Measurements from ENCODE around the gene EXOSC1.
"Not testable (repeated sequence)": the region's sequence is repeated elsewhere in the genome, so short reads cannot be mapped to it uniquely, and the experiment has no call there.

Gene EXOSC1

DNA sequence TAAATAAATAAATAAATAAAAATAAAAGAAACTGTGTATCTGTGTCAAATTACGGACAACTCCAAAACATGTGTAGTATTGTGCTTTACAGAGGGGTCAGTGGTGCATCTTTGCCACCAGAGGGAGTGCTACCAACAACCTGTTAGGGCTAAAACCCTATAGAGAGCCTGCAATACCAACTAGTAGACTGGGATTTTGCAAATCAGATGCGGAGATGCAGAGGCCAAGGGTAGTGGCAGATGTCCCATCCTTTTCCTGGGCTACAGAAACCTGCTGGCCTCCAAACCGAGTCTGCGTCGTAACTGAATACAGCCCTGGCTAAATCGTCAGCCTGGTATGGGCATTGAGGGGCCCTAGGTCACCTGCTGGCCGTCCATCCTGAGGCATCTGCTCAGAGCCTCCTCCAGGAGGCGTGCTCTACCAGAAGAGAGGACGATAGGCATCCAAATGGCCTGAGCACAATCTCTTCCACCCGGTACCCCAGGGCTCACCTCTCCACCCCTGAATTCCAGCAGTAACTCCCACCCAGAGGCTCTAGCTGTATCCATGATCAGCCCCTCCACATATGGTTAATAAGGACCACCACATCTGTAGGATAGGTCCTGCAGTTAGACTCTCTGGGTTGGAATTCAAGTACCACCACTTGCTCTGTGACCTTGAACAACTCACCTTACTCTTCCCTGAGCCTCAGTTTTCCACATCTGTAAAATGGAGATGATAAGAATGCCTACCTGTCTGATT lies 38.4 kb downstream of the EXOSC1 start:
- peak; percentile 77 for DNase-seq

GRCh38 chr10:97406483-97406882 lies 39.3 kb downstream of the EXOSC1 start:
- DNase-seq: not testable (repeated sequence)

DNA sequence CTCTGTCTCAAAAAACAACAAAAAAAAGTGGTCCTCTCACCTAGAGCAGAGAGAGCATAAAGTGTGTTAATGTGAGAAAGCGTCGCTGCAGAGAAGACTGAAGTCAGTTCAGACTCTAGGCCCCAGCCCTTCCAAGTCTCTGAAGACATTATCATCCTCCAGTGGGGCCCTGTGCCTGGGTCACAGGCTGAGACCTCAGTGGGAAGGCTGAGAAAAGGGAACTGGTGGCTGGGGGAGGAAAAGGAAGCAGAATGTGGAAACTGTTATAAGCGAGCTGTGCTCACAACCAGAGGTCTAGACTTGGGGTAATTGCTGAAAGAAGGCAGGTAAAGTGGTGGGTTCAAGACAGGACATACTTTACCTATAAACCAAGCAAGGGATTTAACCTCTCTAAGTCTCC lies 39.7 kb downstream of the EXOSC1 start:
- no peak for DNase-seq

DNA sequence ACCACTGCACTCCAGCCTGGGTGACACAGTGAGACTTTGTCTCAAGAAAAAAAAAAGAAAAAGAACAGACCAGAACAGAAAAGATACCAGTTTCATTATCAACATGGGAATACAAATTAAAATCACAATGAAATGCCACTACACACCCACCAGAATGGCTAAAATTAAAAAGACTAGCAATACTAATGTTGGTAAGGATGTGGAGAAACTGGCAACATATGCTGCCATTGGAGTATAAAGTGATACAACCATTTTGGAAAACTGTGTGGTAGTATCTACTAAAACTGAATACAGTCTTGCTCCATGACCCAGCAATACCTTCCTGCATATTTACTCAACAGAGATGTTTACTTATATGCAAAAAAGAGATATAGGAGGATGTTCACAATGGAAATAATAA lies 41.8 kb downstream of the EXOSC1 start:
- DNase-seq: no peak

DNA sequence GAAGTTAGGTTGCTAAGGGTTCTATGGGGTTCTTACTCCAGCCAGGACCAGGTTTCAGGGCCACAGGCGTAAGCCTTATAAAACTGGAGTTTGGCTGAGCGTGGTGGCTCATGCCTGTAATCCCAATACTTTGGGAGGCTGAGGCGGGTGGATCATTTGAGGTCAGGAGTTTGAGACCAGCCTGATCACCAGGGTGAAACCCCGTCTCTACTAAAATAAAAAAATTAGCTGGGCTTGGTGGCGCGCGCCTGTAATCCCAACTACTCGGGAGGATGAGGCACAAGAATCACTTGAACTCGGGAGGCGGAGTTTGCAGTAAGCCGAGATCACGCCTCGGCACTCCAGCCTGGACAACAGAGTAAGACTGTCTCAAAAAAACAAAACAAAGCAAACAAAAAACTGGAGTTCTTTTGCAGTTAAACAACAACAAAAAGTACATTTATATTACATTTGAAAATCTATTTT lies 44.3 kb downstream of the EXOSC1 start:
- DNase-seq: no peak

DNA sequence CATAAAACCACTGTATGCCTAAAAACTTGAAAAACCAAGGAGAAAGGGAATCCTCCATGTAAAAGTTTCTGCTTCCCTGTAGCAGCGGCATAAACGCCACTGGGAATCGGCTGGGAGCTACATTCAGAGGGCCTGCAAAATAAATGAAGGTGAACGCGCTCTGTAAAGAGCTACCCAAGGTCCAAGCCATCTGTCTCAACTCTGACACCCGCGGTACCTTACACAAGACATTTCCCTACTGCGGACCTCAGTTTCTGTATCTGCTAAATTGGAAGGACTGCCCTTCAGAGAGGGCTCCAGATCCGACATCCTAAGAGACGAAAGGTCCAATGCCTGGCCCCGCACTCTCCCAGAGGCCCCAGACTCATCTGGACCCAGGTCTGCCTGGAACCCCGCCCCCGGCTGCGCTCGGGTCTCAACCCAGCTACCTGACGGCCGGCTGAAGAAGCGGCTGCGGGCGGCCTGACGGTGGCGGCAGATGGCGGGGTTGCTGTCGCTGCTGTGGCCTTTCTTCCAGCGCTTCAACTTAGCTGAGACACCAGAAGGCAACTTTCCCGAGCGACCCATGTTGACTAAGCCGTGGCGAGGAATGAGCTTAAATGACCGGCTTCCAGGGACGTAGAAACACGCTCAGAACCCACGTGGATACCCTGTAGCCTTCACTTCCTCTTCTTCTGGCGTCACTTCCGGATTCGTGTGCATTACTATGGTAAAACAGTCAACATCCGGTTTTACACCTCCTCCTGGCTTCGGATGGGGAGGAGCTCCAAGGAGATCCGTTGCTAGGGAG lies 44.9 kb downstream of the EXOSC1 start, which contains the start of gene RRP12:
TSS of gene RRP12 (minus strand) at position 676 of the 790 bp plus-strand sequence. CDS start at position 567, 109 bp downstream.
- DNase-seq: peak; percentile 92

DNA sequence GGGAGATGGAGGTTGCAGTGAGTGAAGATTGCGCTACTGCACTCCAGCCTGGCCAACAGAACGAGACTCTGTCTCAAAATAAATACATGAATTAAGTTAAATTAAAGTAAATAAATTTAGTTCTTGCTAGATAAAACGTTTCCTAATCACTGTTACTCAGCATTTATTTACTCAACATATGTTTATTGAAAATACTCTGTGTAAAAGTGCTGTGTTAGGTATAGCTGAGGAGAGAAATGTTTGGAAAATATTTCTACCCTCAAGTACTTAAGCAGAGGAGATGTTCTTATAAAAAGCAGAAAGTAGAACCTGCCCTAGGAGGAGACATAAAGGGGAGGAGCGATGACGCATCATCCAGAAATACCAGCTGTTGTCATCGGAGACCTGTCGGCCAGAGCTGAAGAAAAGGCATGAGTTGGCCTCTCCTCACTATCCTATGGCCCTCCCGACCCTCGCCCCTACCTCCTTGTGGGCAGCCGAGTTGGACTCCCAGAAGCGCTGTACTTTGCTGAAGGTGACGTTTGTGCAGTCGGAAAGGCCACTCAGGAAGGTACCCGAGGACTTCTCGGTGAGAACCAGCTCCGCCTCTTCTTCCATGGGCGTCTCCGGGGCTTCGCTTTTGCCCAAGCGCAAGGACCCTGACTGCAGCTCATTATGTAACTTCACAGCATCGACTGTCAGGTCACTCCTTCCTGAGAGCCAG lies 45.8 kb downstream of the EXOSC1 start:
- DNase-seq: peak; percentile 24

DNA sequence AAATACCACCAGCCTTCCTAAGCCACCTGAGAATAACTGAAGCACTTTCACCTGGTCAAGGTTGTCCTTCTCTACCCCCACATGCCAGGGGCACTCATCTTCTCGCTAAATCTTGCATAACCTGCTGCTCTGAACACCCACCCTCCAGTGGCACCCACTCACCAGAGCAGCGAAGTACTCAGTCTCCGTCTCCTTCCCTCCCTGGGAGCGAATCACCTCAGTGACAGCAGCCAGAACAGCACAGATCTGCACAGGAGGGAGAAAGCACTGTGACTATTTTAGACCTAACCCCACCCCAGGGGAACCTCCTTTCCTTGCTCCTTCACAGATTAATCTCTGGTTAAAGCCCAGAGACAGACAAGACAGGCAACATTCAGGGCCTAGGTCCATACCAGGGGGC lies 49.8 kb downstream of the EXOSC1 start:
- no peak for DNase-seq

- no peak for DNase-seq
Observed at GRCh38 chr10:97393034-97393573, 52.7 kb downstream of the EXOSC1 start.

DNA sequence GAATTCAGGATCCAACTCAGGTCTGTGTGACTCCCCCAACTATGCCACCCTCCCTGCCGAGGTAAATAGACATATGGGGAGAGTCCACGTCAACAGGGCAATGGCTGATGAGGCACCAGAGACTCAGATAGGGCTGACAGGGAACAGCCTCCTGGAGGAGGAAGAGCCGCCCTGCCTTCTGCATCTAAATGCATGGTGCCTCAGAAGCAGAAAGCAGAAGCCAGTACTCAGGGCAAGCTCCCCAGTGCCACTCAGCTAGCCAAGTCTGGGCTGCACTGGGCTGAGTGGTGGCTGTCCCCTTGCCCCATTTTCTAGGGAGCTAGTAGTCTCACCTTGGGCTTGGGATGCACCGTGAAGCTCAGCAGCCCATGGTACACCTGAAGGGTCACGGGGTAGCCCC lies 55.7 kb downstream of the EXOSC1 start:
- no peak for DNase-seq

DNA sequence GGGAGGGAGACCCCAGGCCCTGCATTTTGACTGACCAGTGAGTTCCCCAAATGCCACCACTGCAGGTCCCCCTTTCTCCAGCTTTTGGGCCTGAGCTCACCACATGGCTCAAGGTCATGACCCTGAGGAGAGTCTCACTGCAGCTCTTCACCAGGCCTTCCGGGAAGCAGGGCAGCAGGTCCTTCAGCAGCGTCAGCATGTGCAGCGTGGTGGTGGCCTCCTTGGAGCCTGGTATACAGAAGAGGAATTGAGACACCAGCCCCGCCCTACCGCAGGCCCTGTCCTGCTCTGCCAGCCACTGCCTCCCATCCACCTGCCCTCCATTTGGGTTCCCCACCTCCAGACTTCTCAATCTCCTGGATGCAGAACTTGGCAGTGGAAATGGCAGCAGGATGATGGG lies 57.7 kb downstream of the EXOSC1 start:
- no peak for DNase-seq
